Stimulated activated effector memory CD8-positive, alpha-beta T cell treated with anti-CD3 and anti-CD28 coated beads, Interleukin-12 subunit alpha, Interleukin-12 subunit beta, amount 100 ng/mL, for 72 hours (primary cell): ENCODE results near the gene CCL17.
"Not testable (repeated sequence)": the region's sequence is repeated elsewhere in the genome, so short reads cannot be mapped to it uniquely, and the experiment has no call there.

Experiments used
- ATAC-seq: fragments of 150-1000 bp; cut with Tn5 transposase; 2 replicates; pipeline ENCODE4 v1.10.0; 2021
- DNase-seq, 2 donors: peaks; one replicate each; pipeline ENCODE4 v3.0.0; 2021 to 2022; ENCODE audit warnings: low spot score in 2 of 2
- H3K27ac Mint-ChIP-seq: one replicate; pipeline ENCODE4 v1.8.0; 2022; ENCODE audit warnings: mild to moderate bottlenecking, mixed read lengths
- H3K36me3 Mint-ChIP-seq: one replicate; pipeline ENCODE4 v1.8.0; 2022; ENCODE audit warnings: mild to moderate bottlenecking, mixed read lengths
- H3K4me1 Mint-ChIP-seq: one replicate; pipeline ENCODE4 v1.8.0; 2022; ENCODE audit warnings: mixed read lengths
- H3K4me3 Mint-ChIP-seq: one replicate; pipeline ENCODE4 v1.8.0; 2022; ENCODE audit warnings: mild to moderate bottlenecking, mixed read lengths
- H3K9me3 Mint-ChIP-seq: one replicate; pipeline ENCODE4 v1.8.0; 2022; ENCODE audit warnings: mixed read lengths

CCL17 gene

GRCh38 chr16:57373117-57373947, 31.2 kb upstream of the CCL17 start:
- no peaks in the 10 kb centered on the region for H3K36me3 Mint-ChIP-seq
- no peak overlapping the region for H3K4me3 Mint-ChIP-seq
- DNase-seq = no peak
- H3K9me3 Mint-ChIP-seq = no peaks in the 10 kb centered on the region
- peaks cover 23% of the 10 kb centered on the region for H3K4me1 Mint-ChIP-seq
- H3K27ac Mint-ChIP-seq = no peak overlapping the region
- no peak for ATAC-seq

GRCh38 chr16:57374067-57374534, 30.5 kb upstream of the CCL17 start:
- no peaks in the 10 kb centered on the region for H3K9me3 Mint-ChIP-seq
- DNase-seq = no peak
- no peak overlapping the region for H3K4me3 Mint-ChIP-seq
- no peak for ATAC-seq
- no peaks in the 10 kb centered on the region for H3K36me3 Mint-ChIP-seq
- H3K27ac Mint-ChIP-seq = no peak overlapping the region
- H3K4me1 Mint-ChIP-seq = peaks cover 23% of the 10 kb centered on the region

- H3K36me3 Mint-ChIP-seq, DNase-seq, H3K27ac Mint-ChIP-seq, ATAC-seq, H3K9me3 Mint-ChIP-seq, H3K4me3 Mint-ChIP-seq: not testable (repeated sequence)
- peaks cover 23% of the 10 kb centered on the region for H3K4me1 Mint-ChIP-seq
These were observed 29.6 kb upstream of the CCL17 start for GRCh38 chr16:57374925-57375465.

DNA sequence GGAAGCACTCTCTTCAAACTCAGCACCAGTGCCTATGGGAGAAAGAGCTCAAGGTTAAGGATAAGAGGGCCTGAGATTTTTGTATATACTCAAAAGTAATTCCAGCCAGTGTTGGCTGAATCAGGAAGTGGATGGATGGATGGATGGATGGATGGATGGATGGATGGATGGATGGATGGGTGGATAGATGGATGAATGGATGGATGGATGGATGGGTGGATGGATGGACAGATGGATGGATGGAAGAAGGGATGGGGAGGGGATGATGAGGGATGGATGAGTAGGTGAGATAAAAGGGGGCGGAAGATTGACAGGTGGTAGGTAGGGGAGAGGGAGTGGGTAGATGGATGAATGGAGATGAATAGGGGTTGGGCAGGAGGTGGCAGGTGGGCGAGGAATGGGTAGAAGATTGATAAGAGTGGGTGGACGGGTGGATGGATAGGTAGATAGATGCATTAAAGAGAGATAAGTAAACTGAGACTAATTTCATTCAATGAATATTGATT, 28.2 kb upstream of the CCL17 start:
- Mint-ChIP-seq H3K4me1 (peaks cover 29% of the 10 kb centered on the region), H3K36me3 (no peaks in the 10 kb centered on the region), H3K4me3 (no peak overlapping the region), H3K27ac (no peak overlapping the region), H3K9me3 (no peaks in the 10 kb centered on the region)
- ATAC-seq = no peak
- DNase-seq = no peak

GRCh38 chr16:57377080-57377841, 27.3 kb upstream of the CCL17 start:
- Mint-ChIP-seq H3K4me3 (peak overlapping the region; percentile 15), H3K4me1 (peaks cover 31% of the 10 kb centered on the region), H3K27ac (peak overlapping the region; percentile 73), H3K36me3 (no peaks in the 10 kb centered on the region), H3K9me3 (no peaks in the 10 kb centered on the region)
- ATAC-seq (peak; percentile 91), DNase-seq (peak in 1 of 2 donors; percentile 68)

GRCh38 chr16:57379579-57379978, 25.0 kb upstream of the CCL17 start:
- ATAC-seq (no peak), DNase-seq (no peak)
- Mint-ChIP-seq H3K4me1 (peaks cover 31% of the 10 kb centered on the region), H3K9me3 (no peaks in the 10 kb centered on the region), H3K36me3 (no peaks in the 10 kb centered on the region), H3K27ac (no peak overlapping the region), H3K4me3 (no peak overlapping the region)

DNA sequence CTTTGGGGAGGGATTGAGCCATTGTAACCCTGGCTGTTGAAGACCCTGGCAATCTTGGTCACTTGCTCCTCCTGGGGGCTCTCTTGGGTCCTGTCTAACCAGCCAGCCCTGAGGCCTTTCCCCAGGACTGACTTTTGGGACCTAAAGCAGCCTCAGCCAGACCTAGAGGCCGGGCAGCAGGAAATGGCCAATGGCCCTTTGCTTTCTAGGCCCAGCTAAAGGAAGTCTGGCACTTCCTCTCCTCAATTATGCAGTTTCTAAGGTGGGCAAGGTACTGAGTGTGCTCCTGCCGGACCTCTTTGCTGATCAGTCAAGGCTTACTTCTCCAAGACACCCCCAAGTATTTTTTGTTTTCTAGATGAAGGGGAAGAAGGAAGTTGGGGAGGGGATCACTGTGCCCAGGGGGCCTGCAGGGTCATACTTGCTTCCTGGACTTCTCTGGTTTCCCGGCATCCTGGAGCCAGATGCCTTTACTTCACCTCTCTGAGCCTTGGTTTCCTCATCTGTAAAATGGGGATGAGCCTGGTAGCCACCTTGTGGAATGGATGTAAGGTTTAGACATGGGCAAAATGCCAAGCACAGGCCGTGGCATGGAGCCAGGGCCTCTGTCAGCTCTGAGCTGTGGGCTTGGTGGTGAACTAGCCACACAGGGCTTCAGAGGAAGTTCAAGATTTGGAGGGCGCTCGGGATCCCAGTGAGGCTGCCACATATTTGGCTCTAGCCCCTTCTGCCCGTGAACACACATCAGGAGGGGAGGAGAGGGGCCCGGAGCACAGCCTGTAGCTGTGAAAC, 23.7 kb upstream of the CCL17 start:
- H3K4me3 Mint-ChIP-seq = no peak overlapping the region
- DNase-seq (no peak), ATAC-seq (no peak)
- peak overlapping the region; percentile 43 for H3K27ac Mint-ChIP-seq
- H3K36me3 Mint-ChIP-seq = no peaks in the 10 kb centered on the region
- no peaks in the 10 kb centered on the region for H3K9me3 Mint-ChIP-seq
- peaks cover 31% of the 10 kb centered on the region for H3K4me1 Mint-ChIP-seq

GRCh38 chr16:57381791-57382534, 22.6 kb upstream of the CCL17 start:
- Mint-ChIP-seq H3K4me1 (peaks cover 21% of the 10 kb centered on the region), H3K27ac (peak overlapping the region; percentile 43), H3K9me3 (no peaks in the 10 kb centered on the region), H3K36me3 (no peaks in the 10 kb centered on the region), H3K4me3 (no peak overlapping the region)
- no peak for ATAC-seq
- DNase-seq = no peak

DNA sequence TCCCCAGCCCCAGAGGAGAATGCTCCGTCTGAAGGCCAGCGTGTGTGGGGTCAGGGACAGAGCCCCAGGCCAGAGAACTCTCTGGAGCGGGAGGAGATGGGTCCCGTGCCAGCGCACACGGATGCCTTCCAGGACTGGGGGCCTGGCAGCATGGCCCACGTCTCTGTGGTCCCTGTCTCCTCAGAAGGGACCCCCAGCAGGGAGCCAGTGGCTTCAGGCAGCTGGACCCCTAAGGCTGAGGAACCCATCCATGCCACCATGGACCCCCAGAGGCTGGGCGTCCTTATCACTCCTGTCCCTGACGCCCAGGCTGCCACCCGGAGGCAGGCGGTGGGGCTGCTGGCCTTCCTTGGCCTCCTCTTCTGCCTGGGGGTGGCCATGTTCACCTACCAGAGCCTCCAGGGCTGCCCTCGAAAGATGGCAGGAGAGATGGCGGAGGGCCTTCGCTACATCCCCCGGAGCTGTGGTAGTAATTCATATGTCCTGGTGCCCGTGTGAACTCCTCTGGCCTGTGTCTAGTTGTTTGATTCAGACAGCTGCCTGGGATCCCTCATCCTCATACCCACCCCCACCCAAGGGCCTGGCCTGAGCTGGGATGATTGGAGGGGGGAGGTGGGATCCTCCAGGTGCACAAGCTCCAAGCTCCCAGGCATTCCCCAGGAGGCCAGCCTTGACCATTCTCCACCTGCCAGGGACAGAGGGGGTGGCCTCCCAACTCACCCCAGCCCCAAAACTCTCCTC, 21.9 kb upstream of the CCL17 start:
- Mint-ChIP-seq H3K27ac (peak overlapping the region; percentile 71), H3K9me3 (no peaks in the 10 kb centered on the region), H3K4me3 (no peak overlapping the region), H3K36me3 (no peaks in the 10 kb centered on the region), H3K4me1 (peaks cover 18% of the 10 kb centered on the region)
- no peak for DNase-seq
- no peak for ATAC-seq

DNA sequence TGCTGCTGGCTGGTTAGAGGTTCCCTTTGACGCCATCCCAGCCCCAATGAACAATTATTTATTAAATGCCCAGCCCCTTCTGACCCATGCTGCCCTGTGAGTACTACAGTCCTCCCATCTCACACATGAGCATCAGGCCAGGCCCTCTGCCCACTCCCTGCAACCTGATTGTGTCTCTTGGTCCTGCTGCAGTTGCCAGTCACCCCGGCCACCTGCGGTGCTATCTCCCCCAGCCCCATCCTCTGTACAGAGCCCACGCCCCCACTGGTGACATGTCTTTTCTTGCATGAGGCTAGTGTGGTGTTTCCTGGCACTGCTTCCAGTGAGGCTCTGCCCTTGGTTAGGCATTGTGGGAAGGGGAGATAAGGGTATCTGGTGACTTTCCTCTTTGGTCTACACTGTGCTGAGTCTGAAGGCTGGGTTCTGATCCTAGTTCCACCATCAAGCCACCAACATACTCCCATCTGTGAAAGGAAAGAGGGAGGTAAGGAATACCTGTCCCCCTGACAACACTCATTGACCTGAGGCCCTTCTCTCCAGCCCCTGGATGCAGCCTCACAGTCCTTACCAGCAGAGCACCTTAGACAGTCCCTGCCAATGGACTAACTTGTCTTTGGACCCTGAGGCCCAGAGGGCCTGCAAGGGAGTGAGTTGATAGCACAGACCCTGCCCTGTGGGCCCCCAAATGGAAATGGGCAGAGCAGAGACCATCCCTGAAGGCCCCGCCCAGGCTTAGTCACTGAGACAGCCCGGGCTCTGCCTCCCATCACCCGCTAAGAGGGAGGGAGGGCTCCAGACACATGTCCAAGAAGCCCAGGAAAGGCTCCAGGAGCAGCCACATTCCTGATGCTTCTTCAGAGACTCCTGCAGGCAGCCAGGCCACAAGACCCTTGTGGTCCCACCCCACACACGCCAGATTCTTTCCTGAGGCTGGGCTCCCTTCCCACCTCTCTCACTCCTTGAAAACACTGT, 21.0 kb upstream of the CCL17 start:
- Mint-ChIP-seq H3K4me1 (peaks cover 22% of the 10 kb centered on the region), H3K4me3 (no peak overlapping the region), H3K27ac (peak overlapping the region; percentile 71), H3K9me3 (no peaks in the 10 kb centered on the region), H3K36me3 (no peaks in the 10 kb centered on the region)
- no peak for ATAC-seq
- no peak for DNase-seq

DNA sequence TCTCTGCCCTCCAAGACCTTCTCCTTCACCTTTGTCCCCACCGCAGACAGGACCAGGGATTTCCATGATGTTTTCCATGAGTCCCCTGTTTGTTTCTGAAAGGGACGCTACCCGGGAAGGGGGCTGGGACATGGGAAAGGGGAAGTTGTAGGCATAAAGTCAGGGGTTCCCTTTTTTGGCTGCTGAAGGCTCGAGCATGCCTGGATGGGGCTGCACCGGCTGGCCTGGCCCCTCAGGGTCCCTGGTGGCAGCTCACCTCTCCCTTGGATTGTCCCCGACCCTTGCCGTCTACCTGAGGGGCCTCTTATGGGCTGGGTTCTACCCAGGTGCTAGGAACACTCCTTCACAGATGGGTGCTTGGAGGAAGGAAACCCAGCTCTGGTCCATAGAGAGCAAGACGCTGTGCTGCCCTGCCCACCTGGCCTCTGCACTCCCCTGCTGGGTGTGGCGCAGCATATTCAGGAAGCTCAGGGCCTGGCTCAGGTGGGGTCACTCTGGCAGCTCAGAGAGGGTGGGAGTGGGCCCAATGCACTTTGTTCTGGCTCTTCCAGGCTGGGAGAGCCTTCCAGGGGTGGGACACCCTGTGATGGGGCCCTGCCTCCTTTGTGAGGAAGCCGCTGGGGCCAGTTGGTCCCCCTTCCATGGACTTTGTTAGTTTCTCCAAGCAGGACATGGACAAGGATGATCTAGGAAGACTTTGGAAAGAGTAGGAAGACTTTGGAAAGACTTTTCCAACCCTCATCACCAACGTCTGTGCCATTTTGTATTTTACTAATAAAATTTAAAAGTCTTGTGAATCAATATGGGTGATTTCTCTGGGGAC, 20.1 kb upstream of the CCL17 start:
- H3K4me1 Mint-ChIP-seq = peaks cover 27% of the 10 kb centered on the region
- no peaks in the 10 kb centered on the region for H3K36me3 Mint-ChIP-seq
- no peak overlapping the region for H3K27ac Mint-ChIP-seq
- no peak overlapping the region for H3K4me3 Mint-ChIP-seq
- DNase-seq = no peak
- no peak for ATAC-seq
- H3K9me3 Mint-ChIP-seq = no peaks in the 10 kb centered on the region

- Mint-ChIP-seq H3K4me3 (no peak overlapping the region), H3K27ac (no peak overlapping the region), H3K4me1 (peaks cover 27% of the 10 kb centered on the region), H3K36me3 (no peaks in the 10 kb centered on the region), H3K9me3 (no peaks in the 10 kb centered on the region)
- no peak for ATAC-seq
- no peak for DNase-seq
These were observed 19.5 kb upstream of the CCL17 start for GRCh38 chr16:57385083-57385482.
